Right renal pelvis (tissue), 4 donors: ENCODE data around the gene ZNF814. TPM values are rescaled to one million over a fixed set of nuclear protein-coding genes. Genes with fewer than 3 reads are reported as not detected.
"Not testable (repeated sequence)": the region's sequence is repeated elsewhere in the genome, so short reads cannot be mapped to it uniquely, and the experiment has no call there.

Experiments used
- DNase-seq, 4 donors: peaks; one replicate each; pipeline ENCODE4 v3.0.0-alpha.2; 2013; ENCODE audit warnings: low read depth in 4 of 4, low spot score in 3 of 4, missing footprints in 1 of 4
- polyA plus RNA-seq, 4 donors: library from polyadenylated mRNA; unstranded; fragments of 120-200 nt; gene quantifications; one replicate each; pipeline ENCODE4 v1.2.1, GENCODE V29; 2013; ENCODE audit not compliant: insufficient read length in 4 of 4

Gene ZNF814
- 10 to 100 TPM; 45.2 to 66.4 (median 52.7) TPM for polyA plus RNA-seq

DNA sequence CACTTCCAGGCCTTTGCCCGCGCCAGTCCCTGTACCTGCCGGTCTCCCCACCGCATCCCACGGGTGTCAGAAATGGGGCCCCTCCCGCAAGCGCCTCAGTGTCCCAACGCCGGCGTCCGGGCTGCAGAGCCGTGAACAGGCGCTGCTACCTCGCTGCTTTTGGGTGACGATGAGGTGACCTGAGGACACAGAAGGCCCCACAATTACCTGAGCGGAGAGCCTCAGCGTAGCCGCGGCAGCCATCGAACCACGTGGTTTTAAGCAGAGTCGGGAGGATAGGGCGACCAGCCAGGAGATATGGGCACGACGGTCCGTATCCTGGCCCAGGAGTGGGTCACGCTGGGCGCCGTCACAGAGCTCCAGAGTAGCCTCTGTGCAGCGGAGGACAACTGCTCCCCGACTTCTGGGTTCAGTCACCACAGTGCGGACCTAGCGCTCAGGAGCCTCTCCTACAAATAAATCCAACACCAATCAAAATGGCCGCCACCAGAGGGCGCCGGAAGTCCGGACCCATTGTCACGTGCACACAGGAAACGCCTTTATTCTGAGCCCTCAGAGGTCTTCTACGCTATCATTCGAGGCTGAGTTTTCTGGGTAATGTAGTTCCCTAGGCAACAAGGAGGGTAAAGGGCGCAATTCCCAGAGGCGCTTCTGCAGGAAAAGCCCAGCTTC, at the start of gene ZNF814:
Gene ZNF814 (minus strand): TSS at position 478 of the 672 bp plus-strand sequence. CDS start 235 bp downstream, at position 243.
- DNase-seq = peak; percentile 67 to 77 (median 74)

DNA sequence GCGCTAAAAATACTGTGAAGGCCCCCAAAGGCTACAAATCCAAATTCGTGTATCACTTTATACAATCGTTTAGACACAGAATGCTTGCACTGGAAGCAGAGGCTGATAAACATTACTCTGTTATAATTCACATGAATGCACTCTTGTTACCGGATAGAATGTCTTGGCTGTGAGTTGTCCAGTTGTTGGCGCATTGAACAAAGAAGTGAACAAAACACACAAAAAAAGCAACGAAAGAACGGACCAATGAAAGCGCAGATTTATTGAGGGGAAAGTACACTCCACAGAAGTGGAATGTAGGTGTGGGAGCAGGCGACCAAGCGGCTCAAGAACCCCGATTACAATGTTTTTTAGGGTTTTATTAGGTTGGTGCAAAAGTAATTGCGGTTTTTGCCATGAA, 46.9 kb upstream of the ZNF814 start:
- no peak for DNase-seq

DNA sequence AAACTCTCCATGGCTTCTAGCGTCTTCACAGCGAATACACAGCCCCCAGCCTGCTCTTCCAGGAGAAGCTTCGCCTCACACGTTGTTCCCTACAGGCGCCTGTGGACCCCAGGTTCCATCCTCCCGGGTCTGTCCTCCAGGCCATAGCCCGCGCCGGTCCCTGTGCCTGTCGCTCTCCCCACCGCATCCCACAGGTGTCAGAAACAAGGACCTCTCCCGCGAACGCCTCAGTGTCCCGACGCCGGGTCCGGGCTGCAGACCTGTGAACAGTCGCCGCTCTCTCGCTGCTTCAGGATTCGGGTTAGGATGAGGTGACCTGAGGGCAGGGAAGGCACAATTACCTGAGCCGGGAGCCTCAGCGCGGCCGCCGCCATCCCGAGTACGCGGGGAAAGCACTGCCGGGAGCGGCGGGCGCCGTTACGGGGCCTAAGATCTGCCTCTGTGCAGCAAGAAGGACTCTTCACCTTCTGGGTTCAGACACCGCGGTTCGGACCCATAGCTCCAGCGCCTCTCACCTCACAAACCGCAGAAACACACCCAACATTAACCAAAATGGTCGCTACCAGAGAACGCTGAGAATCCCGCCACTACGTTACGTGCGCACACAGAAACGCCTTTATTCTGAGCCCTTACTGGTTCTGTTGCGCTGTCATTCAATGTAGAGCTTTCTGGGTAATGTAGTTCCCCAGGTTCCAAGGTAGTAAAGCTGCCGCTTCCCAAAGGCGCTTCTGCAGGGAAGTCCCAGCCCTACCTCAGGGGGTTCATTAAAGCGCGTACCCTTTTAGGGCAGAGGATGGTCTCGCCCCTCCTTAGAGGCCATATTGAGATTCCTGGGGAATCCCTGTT, 46.2 kb upstream of the ZNF814 start, which contains the start of gene ZNF418:
Gene ZNF418 (minus strand): TSS at position 583 of the 846 bp plus-strand sequence. CDS start 1,580 bp downstream, outside the sequence.
- peak; percentile 60 to 80 (median 74) for DNase-seq

DNA sequence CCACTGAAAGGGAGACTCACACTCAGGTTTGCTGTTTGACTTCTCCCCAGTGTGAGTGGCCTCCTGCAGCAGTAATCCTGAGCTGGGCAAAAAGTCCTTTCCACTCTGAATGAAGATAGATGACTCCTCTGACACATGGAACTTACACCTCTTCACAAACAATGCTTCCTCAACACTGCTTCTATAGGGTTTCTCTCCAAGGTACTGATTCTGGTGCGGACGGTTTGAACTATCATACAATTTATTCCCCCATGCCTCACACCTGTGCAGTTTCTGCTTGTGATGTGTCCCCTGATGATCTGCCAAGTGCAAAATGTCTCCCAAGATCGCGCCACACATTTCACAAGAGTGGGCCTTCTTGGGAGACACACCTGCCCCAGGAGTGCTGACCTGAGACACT, 38.8 kb upstream of the ZNF814 start:
- no peak for DNase-seq

DNA sequence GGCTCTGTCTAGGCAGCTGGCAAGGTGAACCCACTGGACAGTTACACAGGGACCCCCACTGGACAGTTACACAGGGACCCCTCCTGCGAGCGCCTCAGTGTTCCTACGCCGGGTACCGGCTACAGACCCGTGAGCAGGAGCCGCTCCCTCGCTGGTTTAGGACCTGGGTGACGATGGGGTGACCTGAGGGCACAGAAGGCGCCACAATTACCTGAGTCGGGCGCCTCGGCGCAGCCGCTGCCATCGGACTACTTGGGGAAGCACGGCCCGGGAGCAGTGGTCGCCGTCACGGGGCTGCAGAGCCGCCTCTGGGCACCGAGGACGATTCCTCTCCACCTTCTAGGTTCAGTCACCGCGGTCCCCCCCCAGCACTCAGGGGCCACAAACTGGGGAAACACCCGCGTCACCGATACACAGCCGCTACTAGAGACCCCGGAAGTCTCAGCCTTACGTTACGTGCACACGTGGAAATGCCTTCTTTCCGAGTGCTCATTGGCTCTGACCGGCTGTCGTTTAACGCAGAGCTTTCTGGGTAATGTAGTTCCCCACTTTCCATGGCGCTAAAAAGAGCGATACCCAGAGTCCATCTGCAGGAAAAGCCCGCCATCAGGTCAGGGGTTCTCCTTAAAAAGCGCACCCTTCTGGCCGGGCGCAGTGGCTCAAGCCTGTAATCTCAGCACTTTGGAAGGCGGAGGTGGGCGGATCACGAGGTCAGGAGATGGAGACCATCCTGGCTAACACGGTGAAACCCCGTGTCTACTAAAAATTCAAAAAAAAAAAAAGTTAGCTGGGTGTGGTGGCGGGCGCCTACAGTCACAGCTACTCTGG, 27.5 kb upstream of the ZNF814 start, which contains the start of gene ZNF417:
Gene ZNF417 (minus strand): TSS at position 425 of the 828 bp plus-strand sequence. CDS start 181 bp downstream, at position 244.
- DNase-seq = peak; percentile 74 to 94 (median 89)

DNA sequence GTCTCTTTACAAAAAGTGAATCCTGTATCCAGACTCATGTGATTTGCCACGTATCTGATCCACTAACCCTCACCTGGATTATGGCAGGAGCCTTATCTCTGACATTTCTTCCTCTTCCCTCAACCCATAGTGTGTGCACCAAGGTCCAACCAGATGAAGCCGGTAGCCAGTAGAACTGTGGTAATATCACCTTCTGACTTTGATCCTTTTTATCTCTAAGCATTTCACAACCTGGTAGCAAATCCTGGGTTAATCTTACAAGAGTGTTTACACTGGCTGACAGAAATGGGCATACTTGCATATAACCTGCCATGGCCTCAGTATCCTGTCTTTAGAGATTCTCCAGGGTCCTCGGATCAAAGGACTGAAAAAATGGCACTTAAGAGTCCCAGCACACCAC, 25.7 kb upstream of the ZNF814 start:
- no peak for DNase-seq

DNA sequence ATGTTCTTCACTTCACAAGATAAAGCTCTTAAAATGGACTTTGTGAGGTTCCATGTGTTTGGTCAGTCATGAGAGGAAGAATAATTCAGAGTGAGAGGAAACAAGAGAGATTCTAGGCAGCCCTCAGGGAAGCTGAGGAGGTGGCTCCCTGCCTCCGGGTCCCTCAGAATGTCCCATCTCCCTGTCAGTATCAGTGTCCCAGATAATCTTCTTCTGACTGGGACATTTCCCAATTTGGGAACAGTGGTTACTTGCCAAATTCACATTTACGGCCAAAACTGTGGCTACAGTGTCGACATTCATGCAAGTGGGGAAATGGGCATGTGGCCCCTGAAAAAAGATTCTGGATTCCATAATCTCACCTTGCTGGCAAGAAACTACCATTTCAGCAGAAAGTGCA, 18.6 kb upstream of the ZNF814 start:
- no peak for DNase-seq

DNA sequence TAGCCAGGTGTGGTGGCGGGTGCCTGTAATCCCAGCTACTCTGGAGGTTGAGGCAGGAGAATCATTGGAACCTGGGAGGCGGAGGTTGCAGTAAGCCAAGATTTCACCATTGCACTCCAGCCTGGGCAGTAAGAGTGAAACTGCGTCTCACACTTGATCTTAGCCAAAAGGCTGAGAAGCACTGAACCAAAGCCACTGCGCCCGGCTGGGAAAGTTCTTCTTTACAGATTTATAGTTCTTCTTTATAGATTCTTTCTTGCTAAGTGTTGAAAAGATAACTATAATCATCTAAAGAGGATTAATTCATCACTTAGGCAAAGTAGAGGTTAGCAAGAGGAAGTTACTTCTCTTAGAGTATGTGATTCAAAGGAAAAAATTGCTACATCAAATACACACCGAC, 16.4 kb upstream of the ZNF814 start:
- DNase-seq = no peak

DNA sequence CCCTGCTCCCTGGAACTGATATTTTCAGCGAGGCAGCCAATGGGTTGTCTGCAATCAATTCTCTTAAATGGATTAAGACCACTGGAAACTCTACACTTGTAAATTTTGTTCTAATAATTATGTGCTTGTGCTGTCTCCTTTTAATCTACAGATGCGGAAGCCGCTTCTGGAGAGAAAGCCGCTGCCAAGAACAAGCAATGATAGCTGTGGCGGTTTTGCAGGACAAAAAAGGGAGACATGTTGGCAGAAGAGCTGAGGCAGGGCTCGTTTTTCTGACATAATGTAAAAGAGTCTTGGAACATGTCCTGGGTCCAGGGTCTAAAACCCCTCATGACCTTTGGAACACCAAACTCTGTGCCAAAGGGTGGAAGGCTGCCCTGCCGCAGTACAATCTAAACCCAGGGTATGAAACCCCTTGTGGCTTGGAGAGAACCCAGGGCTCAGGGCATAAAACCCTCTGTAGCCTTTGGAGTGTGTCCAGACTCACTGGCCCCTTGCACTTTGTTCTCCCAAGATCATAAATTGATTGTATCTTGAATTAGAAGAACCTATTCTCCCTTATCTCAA, 14.9 kb upstream of the ZNF814 start:
- no peak for DNase-seq

DNA sequence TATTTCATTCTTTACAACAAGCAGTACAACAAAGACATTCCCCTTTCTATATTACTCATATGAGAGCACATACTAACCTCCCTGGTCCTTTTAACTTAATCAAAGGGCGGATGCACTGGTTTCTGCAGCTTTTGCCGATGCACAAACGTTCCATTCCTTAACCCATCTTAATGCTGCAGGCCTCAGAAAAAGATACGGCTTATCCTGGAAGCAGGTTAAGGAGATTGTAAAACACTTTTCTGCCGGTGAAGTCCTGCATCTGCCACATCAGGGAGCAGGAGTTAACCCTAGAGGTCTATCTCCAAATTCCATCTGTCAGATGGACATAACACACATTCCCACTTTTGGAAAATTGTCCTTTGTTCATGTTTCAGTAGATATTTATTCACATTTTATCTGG, 11.5 kb upstream of the ZNF814 start:
- DNase-seq = no peak

DNA sequence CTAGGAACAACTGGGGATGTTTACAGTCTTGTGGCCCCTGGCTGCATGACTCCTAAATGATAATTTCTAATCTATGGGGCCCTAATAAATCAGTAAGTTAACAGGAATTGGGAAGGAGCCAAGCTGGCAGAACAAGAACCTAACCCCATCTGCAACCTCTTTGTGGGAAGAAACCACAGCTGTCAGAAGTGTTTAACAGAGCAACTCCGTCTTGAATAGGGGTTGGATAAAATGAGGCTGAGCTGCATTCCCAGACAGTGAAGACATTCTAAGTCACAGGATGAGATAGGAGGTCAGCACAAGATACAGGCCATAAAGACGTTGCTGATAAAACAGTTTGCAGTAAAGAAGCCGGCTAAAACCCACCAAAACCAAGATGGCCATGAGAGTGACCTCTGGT, 1.9 kb upstream of the ZNF814 start:
- DNase-seq = not testable (repeated sequence)

DNA sequence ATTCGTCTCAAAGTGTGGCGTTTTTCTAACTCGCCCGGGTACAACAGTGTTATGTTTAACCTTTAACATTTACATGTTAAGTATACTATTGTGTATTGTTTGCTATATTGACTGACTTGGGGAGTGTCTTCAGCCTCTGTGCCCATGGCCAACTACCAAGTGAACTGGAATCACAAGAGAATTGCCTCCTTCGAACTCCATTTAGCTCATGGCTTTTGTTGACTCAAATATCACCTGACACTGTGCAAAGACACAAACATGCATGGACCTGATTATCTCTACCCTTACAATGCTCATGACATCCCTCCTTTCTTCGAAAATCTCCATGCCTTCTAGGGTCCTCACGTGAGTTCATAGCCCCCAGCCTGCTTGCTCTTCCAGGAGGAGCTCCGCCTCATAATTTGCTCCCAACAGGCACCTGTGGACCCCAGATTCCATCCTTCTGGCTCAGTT, 704 bp downstream of the ZNF814 start:
- DNase-seq = no peak

DNA sequence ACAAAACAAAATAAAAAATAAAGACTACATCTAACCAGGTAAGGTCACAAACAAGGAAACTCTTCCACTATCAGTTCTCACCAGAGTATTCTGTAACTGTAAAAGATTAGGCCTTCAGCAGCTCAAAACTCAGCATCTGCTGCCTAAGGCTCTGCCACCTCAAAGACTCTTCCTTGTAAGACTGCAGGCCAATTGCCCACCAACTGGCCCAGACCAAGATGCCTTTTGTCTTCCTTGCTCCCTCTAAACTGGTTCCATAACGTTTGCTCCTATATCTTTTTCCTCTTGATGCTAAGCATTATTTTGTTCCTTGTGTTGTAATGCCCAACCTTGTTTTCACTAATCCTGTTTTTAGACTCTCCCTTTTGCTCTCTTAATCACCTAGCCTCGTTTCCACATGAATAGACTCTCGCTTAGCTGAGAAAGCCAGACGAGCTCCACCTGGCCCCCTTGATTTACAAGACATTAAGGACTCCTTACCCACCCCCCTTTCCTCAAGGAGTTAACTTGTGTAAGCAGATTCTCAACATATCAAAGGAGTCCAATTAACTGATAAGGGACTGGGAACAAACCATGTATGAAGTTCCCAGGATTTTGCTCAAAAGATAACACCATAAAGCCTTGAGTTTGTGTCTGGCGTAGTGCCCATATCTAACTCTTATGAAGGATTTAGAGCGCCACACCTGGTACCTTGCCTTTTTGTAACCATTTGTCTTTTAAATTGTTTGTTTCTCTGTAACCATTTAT, 1.5 kb downstream of the ZNF814 start:
- peak in 2 of 4 donors; percentile 29 to 35 for DNase-seq

DNA sequence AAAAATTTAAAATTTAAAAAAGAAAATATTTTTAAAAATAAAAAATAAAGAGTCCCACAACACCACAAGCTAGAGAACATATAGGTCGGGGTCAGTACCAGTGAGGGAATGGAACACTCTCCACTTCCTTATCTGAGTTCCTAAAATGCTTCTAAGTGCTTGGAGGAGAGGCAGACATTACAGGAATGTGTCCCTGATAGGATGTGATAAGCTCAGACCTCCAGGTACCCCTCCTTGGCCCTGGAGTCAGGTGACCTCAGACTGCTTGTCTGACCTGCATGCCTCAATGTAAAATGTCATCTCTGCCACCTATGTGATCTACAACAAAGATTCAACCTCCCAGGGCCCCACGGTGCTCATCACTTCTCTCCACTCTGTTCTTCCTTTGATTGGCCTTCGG, 2.8 kb downstream of the ZNF814 start:
- DNase-seq = no peak

DNA sequence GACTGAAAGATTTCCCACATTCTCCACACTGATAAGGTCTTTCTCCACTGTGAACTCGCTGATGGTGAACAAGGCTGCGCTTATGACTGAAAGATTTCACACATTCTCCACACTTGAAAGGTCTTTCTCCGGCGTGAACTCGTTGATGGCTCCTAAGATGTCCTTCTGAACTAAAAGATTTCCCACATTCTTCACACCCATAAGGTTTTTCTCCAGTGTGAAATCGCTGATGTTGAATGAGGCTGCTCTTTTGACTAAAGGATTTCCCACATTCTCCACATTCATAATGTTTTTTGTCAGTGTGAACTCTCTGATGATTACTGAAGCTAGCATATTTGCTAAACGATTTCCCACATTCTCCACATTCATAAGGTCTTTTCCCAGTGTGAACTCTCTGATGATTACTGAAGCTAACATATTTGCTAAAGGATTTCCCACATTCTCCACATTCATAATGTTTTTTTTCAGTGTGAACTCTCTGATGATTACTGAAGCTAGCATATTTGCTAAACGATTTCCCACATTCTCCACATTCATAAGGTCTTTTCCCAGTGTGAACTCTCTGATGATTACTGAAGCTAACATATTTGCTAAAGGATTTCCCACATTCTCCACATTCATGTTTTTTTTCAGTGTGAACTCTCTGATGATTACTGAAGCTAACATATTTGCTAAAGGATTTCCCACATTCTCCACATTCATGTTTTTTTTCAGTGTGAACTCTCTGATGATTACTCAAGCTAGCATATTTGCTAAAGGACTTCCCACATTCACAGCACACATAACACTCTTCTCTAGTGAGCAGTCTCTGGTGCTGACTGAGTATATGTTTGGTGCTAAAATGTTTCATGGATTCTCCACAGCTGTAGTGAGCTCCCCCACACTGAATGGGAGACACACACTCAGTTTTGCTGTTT, 14.7 kb downstream of the ZNF814 start:
- not testable (repeated sequence) for DNase-seq

DNA sequence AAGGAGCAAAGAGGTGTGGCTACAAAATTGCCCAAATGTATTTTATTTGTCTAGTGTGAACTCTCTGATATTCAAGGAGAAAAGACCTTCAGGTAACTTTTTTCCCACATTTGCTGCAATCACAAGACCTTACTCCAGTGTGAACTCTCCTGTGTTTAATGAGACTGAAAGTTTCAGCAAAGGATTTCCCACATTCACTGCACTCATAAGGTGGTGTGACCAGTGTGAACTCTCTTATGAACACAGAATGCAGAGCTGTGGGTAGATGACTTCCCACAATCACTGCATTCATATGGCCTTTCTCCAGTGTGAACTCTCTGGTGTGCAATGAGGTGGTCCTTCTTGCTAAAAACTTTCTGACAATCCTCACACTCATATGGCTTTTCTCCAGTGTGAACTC, 16.4 kb downstream of the ZNF814 start:
- DNase-seq = no peak

DNA sequence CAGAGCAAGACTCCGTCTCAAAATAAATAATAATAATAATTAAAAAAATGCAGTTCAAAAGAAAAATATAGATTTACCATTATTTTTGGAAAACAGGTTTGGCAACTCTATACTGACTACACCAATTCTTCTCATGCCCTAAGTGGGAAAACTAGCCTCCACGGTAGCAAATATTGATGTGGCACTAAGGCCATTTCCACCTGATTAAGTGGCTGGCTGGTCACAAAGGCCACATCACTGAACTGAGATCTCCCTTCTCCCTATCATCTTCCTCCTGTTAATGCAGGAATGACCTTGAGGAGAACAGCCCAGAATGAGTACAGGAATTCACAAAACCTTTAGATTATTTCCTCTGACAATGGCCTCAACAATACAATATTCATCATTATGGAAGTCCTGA, 18.6 kb downstream of the ZNF814 start:
- no peak for DNase-seq

DNA sequence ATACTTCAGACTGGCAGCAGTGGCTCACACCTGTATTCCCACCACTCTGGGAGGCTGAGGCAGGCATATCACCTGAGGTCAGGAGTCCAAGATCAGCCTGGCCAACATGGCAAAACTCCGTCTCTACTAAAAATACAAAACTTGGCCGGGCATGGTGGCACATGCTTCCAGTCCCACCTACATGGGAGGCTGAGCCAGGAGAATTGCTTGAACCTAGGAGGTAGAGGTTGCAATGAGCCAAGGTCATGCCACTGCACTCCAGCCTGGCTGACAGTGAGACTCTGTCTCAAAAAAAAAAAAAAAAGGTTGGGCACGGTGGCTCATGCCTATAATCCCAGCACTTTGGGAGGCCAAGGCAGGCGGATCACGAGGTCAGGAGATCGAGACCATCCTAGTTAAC, 19.2 kb downstream of the ZNF814 start:
- not testable (repeated sequence) for DNase-seq
